ENCODE results near the gene DVL3.

DVL3 gene

DNA sequence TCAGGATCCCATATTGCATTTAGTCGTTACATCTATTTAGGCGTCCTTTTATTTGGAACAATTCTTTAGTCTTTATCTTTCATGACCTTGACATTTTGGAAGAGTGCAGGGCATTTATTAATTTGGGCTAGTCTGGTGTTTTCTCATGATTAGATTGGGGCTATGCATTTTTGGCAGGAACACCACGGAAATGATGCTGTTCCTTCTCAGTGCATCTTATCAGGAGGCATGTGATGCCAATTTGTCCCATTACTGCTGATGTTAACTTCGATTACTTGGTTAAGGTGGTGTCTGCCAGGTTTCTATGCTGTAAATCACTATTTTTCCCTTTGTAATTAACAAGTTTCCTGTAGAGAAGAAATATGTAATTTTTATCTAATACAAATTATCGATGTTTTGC is 56.1 kb downstream of the DVL3 start:
- no peak for DNase-seq (ENCODE audit: low read depth)

- no peak for DNase-seq (ENCODE audit: low read depth)
Measured at GRCh38 chr3:184211718-184212117, 56.5 kb downstream of the DVL3 start.

- DNase-seq (ENCODE audit: low read depth): no peak
Measured at GRCh38 chr3:184218814-184219213, 63.6 kb downstream of the DVL3 start.

DNA sequence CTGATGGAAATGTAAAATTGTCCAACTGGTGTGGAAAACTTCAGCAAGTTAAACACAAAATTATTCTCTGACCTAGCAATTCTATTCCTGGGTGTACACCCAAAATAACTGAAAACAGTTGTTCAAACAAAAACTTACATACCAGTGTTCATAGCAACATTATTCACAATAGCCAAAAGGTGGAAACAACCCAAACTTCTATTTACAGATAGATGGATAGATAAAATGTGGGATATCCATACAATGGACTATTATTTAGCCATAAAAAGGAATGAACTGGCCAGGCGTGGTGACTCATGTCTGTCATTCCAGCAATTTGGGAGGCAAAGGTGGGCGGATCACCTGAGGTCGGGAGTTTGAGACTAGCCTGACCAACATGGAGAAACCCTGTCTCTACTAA is 67.3 kb downstream of the DVL3 start:
- DNase-seq (ENCODE audit: low read depth): no peak
